GM19467 (cell line): ENCODE measurements around the gene SBNO1.
"Not testable (repeated sequence)": the region's sequence is repeated elsewhere in the genome, so short reads cannot be mapped to it uniquely, and the experiment has no call there.

Experiments used
- ATAC-seq: cut with Tn5 transposase; IDR thresholded peaks from one replicate; pipeline ENCODE4 v1.9.1; 2021; ENCODE audit warnings: mild to moderate bottlenecking, moderate library complexity; ENCODE audit not compliant: unreplicated experiment

SBNO1 gene

DNA sequence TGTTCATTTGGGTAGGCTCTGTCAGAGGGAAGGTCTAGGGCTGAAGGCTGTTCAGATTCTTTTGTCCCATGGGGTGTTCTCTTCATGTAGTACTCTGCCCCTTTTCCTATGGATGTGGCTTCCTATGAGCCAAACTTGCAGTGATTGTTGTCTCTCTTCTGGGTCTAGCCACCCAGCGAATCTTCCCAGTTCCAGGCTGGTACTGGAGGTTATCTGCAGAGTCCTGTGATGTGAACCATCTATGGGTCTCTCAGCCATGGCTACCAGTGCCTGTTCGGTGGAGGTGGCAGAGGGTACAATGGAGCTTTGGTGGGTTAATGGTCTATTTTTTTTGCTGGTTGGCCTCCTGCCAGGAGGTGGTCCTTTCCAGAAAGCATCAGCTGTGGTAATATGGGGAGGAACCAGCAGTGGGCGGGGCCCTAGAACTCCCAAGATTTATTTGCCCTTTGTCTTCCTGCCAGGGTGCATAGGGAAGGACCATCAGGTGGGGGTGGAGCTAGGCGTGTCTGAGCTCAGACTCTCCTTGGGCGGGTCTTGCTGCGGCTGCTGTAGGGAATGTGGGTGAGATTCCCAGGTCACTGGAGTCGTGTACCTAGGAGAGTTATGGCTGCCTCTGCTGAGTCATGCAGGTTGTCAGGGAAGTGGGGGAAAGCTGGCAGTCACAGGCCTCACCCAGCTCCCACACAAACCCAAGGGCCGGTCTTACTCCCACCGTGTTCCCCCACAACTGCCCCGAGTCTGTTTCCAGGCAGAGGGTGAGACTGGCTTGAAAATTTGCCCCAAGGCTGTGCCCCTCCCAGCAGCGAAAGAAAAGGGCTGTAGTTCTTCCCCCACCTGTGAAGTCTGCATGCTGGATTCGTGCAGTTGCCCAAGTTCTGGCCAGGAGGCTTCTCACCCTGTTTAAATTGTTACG lies 113.9 kb downstream of the SBNO1 start:
- no peak for ATAC-seq

- ATAC-seq: not testable (repeated sequence)
Observed at GRCh38 chr12:123248996-123249741, 115.5 kb downstream of the SBNO1 start.

DNA sequence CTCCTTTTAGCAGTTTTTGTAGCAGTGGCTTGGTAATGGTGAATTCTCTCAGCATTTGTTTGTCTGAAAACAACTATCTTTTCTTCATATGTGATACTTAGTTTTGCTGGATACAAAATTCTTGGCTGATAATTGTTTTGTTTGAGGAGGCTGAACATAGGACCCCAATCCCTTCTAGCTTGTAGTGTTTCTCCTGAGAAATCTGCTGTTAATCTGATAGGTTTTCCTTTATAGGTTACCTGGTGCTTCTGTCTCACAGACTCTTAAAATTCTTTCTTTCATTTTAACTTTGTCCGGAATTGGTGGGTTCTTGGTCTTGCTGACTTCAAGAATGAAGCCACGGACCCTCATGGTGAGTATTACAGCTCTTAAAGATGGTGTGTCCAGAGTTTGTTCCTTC lies 116.5 kb downstream of the SBNO1 start:
- not testable (repeated sequence) for ATAC-seq

DNA sequence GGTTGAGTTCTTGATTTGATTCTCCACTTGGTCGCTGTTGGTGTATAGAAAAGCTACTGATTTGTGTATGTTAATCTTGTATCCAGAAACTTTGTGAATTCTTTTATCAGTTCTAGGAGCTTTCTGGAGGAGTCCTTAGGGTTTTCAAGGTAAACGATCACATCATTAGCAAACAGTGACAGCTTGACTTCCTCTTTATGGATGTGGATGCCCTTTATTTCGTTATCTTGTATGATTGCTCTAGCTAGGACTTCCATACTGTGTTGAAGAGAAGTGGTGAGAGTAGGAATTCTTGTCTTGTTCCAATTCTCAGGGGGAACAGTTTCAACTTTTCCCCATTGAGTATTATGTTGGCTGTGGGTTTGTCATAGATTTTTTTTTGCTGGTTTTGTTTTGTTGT lies 119.0 kb downstream of the SBNO1 start:
- no peak for ATAC-seq

GRCh38 chr12:123243671-123244262 lies 120.9 kb downstream of the SBNO1 start:
- ATAC-seq: no peak

DNA sequence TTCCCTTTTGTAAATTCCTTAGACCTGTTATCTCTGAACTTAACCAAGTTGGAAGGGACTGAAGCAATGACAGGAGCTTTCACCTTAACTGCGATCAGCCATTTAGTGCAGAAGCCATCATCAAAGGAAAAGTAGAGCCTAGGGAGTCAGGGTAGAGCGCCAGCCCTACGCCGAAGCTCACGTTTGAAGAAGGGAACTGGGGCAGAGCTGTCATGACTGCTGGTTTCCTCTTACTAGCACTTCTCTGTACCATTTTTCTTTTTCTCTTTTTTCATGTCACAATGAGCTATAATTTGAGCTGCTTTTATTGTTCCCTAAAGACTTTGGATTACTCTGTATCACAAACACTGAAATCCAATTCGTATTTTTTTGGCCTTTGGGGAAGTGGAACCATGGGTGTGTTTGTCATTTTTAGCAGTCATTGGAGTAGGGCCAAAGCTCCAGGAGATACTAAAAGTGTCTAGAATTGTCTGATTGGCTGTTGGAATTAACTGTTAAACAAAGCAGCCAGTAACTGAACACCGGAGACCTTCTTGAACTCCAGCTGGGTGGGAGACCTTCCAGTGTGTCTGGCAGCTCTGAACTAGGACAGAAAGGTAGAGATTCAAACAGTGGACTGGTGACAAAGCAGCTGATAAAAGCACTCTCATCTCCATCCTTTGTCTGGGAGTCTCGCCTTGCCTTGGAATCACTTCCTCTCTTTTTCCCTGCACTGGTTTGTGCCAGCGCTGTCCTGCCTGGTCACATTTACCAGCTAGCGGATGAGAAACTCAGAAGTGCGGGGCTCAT lies 122.3 kb downstream of the SBNO1 start:
- ATAC-seq: no peak
